ENCODE measurements around the gene NAT9. TPM values are rescaled to one million over a fixed set of nuclear protein-coding genes. Genes with fewer than 3 reads are reported as not detected.

The NAT9 gene
- total RNA-seq, 1 experiment from 2014 or later = 63.5 TPM

- TF ChIP-seq CTCF (conservative IDR thresholded peaks at IDR 0.05) = no peak
- no peak overlapping the region for H2BK120ac ChIP-seq (ENCODE audit: low read depth, low read length, poor library complexity, severe bottlenecking)
- H3K27me3 ChIP-seq (ENCODE audit: insufficient read depth, low read length) = no peaks in the 10 kb centered on the region
- no peak overlapping the region for H2AK5ac ChIP-seq (ENCODE audit: insufficient read length, low read length)
- no peak overlapping the region for H4K8ac ChIP-seq (replicated peaks; ENCODE audit: insufficient read length, low read depth, low read length)
- H2BK12ac ChIP-seq (ENCODE audit: insufficient read length, low read depth, low read length) = no peak overlapping the region
- H3K23ac ChIP-seq (ENCODE audit: insufficient read length, low read depth, low read length) = no peak overlapping the region
- no peak overlapping the region for H3T11ph ChIP-seq (ENCODE audit: low read length)
- H3K56ac ChIP-seq (ENCODE audit: insufficient read length, low read depth, low read length) = no peak overlapping the region
- H3K27ac ChIP-seq (ENCODE audit: insufficient read length, low read depth, low read length) = no peak overlapping the region
- H3K27ac Mint-ChIP-seq = no peak overlapping the region
- H3K36me3 Mint-ChIP-seq (ENCODE audit: insufficient read depth in 1 of 3, low read depth in 3 of 3) = peaks cover 12 to 50% (median 38%) of the 10 kb centered on the region in 3 experiments; a peak in 6 of 7 replicates
- no CpG with 5 or more reads among the region's 14 CpGs for whole genome bisulfite sequencing (ENCODE audit: extremely low coverage, insufficient read length, low lambda C conversion rate)
- no peak overlapping the region for H4K91ac ChIP-seq (ENCODE audit: insufficient read length, low read depth, low read length)
- H3K4me2 ChIP-seq (ENCODE audit: insufficient read depth, insufficient read length, low read length) = no peak overlapping the region
- no peak overlapping the region for H2BK20ac ChIP-seq (ENCODE audit: low read depth, low read length, poor library complexity, severe bottlenecking)
- no peaks in the 10 kb centered on the region for H3K4me1 ChIP-seq (ENCODE audit: insufficient read depth, low read length)
- no peak overlapping the region for H3K14ac ChIP-seq (ENCODE audit: insufficient read depth, low read length)
- H4K20me1 ChIP-seq (ENCODE audit: control insufficient read depth, insufficient read depth, insufficient read length) = no peaks in the 10 kb centered on the region
- H3K79me1 ChIP-seq (ENCODE audit: insufficient read depth, low read depth, low read length, poor library complexity, severe bottlenecking) = no peaks in the 10 kb centered on the region
- no peak overlapping the region for H3K18ac ChIP-seq (ENCODE audit: insufficient read length, low read depth, low read length)
- H2AFZ ChIP-seq (ENCODE audit: low read length) = no peak overlapping the region
- H3K4me1 Mint-ChIP-seq = no peaks in the 10 kb centered on the region
- H2BK5ac ChIP-seq (ENCODE audit: insufficient read length, low read length) = no peak overlapping the region
- H3K9me3 Mint-ChIP-seq = no peaks in the 10 kb centered on the region
- no peak overlapping the region for H3K9ac ChIP-seq (ENCODE audit: extremely low read depth, insufficient read length, low read length)
- H4K5ac ChIP-seq (ENCODE audit: insufficient read length, low read depth, low read length) = no peak overlapping the region
- no peak overlapping the region for H3K4me3 Mint-ChIP-seq
- H3K4ac ChIP-seq (ENCODE audit: low read depth, low read length) = no peak overlapping the region
- DNase-seq = no peak
- no peaks in the 10 kb centered on the region for H3K27me3 Mint-ChIP-seq (ENCODE audit: low read depth)
- no peak overlapping the region for H2BK15ac ChIP-seq (ENCODE audit: low read depth, low read length)
- H3K23me2 ChIP-seq (ENCODE audit: insufficient read length, low read depth, low read length, poor library complexity, severe bottlenecking) = no peaks in the 10 kb centered on the region
- no peaks in the 10 kb centered on the region for H3K9me3 ChIP-seq (ENCODE audit: control insufficient read depth, low read depth, low read length)
- H3K79me2 ChIP-seq (ENCODE audit: insufficient read depth, low read length) = no peaks in the 10 kb centered on the region
Observed at GRCh38 chr17:74799097-74799496, 23.0 kb upstream of the NAT9 start.
